ENCODE results near the gene OR13F1. TPM values are rescaled to one million over a fixed set of nuclear protein-coding genes. Genes with fewer than 3 reads are reported as not detected.

The OR13F1 gene, protein sequence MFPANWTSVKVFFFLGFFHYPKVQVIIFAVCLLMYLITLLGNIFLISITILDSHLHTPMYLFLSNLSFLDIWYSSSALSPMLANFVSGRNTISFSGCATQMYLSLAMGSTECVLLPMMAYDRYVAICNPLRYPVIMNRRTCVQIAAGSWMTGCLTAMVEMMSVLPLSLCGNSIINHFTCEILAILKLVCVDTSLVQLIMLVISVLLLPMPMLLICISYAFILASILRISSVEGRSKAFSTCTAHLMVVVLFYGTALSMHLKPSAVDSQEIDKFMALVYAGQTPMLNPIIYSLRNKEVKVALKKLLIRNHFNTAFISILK
- total RNA-seq: not detected in 2 replicates

DNA sequence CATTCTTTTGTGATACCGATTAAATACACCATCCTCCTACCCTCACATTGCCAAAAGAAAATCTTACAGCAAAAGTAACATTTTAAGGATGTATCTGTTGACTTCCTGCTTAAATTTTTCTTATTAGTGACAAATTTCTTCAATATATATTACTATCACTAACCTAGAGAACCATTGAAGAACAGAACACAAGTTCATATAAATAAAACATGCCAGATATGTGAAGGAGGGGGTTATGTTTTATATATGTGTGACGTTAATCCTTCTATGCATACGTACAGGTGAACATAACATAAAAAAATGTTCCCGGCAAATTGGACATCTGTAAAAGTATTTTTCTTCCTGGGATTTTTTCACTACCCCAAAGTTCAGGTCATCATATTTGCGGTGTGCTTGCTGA lies at the start of gene OR13F1:
TSS of gene OR13F1 (plus strand) at position 301 of the 400 bp plus-strand sequence. CDS start at position 301, 0 bp downstream.

DNA sequence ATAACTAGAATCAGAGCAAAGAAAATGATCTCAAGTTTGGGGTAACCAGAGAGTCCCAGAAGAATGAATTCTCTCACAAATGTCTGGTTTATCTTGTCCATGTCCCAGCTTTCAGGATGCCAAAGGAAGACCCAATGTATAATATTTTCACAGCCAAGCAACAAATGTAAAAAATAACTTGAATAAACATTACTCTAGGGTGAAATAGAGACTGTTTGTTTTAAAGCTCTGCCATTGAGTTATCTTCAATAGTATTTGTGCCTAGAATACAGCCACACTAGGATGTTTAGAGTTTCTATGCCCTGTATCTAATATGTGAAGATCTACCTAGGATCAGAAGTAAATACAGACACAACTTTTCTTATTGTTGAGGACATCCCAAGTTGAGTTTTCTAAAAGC lies 23.0 kb downstream of the OR13F1 start, which contains the start of gene OR13C4:
TSS of gene OR13C4 (minus strand) at position 101 of the 400 bp plus-strand sequence. CDS start at position 101, 0 bp downstream.

DNA sequence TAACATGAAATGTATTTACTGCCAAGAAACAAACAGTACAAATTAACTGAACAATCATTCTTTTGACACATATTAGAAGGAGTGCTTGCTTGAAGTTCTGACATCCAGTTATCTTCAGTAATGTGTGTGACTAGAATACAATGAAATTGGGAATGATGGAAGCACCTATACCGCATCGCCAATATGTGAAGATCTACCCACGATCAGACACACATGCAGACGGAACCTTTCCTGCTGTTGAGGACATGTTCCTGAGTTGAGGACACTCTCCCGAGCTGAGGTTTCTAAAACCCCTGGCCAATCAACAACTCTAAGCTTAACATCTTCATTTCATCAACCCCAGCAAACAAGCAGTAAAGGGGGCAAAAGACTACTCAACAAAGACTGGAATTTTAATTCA lies 32.7 kb downstream of the OR13F1 start, which contains the start of gene OR13C3:
TSS of gene OR13C3 (minus strand) at position 101 of the 400 bp plus-strand sequence. CDS start 133 bp downstream, outside the sequence.

Other genes with a start within 250 kb of the OR13F1 start
- not detected in 2 replicates for gene OR13C4, start 22.9 kb downstream of the OR13F1 start, total RNA-seq
- not detected in 2 replicates for gene OR13C3, start 32.6 kb downstream of the OR13F1 start, total RNA-seq
- gene OR13C8, start 64.9 kb downstream of the OR13F1 start, total RNA-seq: not detected in 2 replicates
- gene OR13C5, start 95.2 kb downstream of the OR13F1 start, total RNA-seq: not detected in 2 replicates
- gene OR13C2, start 101.4 kb downstream of the OR13F1 start, total RNA-seq: not detected in 2 replicates
- gene OR13C9, start 113.9 kb downstream of the OR13F1 start, total RNA-seq: not detected in 2 replicates
- not detected in 2 replicates for gene OR13D1, start 190.3 kb downstream of the OR13F1 start, total RNA-seq
- 49.8 and 58.5 TPM in 2 replicates for gene NIPSNAP3A, start 243.4 kb downstream of the OR13F1 start, total RNA-seq